HG02981 (cell line): ENCODE measurements around the gene DYNC2LI1.

Source experiments
- ATAC-seq: cut with Tn5 transposase; IDR thresholded peaks from one replicate; pipeline ENCODE4 v1.9.1; 2021; ENCODE audit warnings: mild to moderate bottlenecking, moderate library complexity; ENCODE audit not compliant: unreplicated experiment

DYNC2LI1 gene

DNA sequence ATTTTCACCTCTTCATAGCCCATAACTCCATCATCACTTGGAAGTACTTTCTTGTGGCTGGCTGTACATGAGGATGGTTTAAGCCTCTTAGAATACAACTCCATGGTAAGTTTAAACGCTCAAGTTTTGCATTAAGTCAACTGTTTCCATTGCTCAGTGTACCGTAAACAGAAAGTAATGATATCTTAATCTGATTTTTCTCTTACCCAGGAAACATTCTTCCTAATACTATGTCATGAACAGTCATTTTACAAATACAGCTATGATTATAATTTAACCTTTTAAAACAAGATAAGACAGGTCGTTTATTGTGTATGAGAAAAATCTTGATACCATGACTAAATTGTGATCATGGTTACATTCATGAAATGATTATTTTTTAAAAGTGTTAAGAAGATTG, 11.6 kb upstream of the DYNC2LI1 start:
- ATAC-seq = no peak

DNA sequence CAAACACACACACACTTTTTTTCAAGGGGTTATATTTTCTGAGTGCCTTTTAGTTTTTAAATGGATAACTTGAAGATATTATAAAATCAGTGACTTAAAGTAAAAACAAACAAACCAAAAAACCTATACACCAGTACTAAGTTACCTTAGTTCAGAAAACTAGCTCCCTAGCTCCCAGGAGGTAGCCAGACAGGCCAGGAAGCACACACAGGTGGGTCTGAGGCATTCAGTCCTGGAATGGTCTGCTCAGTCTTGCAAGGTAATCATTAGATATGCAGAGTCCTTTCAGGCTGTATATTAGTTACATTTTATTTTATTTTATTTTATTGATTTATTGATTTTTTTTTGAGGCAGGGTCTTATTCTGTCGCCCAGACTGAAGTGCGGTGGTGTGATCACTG, 10.7 kb upstream of the DYNC2LI1 start:
- ATAC-seq = no peak

DNA sequence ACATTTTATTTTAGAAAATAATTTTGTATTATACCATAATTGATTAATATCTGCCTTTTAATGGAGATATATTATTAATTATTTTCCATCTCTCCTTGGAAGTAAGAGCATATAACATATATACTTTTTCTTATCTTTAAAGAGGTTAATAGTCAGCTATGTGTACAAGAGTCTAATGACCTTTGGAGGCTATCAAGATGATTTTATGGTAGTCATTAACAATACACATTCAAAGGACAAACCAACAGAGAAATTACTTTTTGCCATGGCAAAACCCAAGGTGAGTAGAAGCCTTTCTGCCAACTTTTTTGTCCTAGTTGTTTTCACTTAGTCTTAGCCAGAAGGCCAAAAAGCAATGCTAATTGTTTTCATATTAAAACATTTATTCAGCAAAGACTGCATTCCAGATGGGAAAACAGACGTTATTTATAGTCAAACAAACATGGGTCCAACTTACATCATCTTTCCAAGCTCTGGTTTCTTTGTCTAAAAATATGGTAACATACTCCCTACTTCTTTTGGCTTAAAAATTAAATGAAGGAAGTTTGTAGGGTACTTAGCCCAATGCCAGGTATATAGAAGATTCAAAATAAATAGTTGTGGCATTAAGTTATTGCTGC, 9.6 kb upstream of the DYNC2LI1 start:
- ATAC-seq = no peak

DNA sequence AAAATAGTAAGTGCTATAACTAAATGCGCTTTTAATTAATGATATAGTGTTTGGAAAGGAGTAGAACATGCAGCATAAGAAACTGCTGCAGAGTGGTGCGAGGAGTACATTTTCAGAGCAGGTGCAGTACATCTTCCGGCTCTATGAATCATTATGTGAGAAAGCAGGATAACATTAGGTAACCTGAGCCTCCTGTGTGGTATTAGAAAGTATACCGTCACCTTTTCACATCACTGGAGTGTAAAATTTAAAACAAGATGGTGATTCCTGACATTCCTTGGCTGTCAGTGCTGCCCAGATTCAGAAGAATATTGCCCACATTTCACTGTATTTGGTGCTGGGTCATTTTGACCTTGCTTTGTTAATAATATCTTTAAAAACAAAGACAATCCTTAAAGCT, 7.8 kb upstream of the DYNC2LI1 start:
- ATAC-seq = no peak

DNA sequence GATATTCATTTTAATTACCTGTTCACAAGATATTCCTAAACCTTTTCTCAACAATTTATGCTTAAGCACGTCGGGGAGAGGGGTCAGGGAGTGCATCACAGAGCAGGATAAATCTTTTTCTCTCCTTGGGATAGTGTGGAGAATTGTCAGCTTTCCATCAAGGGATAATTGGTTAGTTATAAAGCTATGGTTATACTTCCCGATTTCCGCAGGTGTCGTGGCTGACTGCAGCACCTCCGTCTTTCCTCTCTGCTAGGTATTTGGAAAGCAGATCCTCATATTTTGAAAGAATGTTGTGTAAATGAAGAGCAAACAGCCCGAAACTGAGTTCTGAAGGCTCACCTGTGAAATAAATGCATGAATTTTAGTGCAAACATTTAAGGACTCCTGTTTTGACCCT, 778 bp downstream of the DYNC2LI1 start:
- no peak for ATAC-seq

DNA sequence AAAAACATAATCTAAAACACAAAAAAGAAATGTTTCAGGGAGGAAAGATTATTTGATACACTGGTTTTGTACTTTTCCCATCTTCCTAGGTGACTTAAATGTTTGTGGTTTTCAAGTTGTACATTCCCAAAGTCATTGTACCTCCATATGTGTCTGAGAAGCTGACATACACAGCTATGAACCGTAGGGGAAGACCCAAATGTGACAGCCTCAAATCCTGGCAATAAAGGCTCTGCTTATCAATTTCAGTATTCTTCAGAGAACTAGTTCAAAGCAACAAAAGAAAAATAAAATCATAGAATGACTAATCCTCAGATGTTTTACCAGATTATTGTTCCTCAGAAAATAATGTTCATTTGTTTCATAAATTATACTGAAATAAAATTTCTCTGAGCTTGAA, 2.5 kb downstream of the DYNC2LI1 start:
- no peak for ATAC-seq

DNA sequence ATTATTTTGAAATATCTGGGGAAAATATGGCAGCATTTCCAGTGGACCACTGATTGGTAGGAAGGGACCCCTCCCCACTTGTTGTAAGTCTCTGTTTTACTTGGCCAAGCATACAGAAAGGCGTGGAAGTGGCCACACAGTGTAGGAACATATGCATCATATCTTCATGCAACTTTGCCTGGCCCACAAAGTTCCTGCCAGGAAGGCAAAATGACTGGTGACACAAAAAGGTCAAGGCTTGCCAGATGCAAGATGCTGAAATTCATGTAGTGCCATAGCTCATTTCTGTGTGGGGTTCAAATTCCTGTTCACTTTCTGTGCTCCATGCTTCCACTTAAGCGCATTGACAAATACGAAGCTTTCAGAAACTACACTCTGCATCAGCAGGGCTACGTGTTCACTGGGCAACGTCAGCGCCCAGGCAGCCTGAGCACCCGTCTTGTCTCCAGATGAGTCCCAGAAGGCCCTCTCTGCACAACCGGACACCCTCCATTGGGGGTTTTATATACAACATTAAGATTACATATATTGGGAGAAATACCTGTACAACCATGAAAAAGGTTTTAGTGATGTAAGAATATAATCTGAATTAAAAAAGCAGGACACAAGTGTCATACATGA, 3.6 kb downstream of the DYNC2LI1 start:
- ATAC-seq = no peak

DNA sequence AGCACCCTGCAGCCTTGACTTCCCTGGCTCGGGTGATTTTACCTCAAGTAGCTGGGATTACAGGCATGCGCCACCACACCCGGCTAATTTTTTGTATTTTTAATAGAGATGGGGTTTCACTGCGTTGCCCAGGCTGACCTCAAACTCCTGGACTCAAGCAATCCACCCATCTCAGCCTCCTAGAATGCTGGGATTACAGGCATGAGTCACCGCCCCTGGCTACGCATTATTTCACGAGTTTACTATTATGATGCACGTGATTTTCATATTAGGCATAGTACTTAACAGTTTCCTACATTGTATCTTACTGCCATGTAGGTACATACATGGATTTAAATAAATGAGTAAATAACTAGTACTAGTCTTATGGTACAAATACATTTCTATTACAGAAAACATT, 4.4 kb downstream of the DYNC2LI1 start:
- ATAC-seq = no peak

DNA sequence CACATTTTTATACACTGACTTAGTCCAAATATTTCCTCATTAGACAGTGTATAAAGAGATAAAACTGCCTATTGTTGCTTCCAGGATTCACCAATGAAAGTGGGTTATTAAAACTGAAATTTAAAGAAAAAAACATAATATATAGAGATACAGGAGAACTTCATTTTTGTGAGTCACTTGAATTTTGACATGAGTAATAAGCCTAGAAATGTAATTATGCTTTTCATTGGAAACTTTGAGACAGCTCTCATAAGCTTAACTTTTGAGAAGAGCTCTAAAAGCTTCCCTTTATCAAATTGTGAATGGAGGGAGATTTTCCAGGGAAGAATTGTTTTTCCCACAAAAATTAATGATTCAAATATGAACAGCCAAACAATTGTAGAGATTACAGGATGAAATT, 14.1 kb downstream of the DYNC2LI1 start:
- no peak for ATAC-seq

DNA sequence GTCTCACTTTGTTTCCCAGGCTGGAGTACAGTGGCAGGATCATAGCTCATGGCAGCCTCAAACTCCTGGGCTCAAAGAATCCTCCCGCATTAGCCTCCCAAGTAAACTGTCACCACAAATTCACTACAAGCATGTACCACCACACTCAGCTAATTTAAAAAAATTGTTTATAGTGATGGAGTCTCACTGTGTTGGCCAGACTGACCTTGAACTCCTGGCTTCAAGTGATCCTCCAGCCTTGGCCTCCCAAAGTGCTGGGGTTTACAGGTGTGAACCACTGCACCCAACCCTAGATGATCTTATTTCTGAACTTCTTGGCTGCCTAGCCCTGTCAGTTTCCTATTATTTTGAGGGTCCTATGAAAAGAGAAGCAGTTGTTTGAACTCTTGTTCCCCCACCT, 14.8 kb downstream of the DYNC2LI1 start:
- ATAC-seq = no peak

DNA sequence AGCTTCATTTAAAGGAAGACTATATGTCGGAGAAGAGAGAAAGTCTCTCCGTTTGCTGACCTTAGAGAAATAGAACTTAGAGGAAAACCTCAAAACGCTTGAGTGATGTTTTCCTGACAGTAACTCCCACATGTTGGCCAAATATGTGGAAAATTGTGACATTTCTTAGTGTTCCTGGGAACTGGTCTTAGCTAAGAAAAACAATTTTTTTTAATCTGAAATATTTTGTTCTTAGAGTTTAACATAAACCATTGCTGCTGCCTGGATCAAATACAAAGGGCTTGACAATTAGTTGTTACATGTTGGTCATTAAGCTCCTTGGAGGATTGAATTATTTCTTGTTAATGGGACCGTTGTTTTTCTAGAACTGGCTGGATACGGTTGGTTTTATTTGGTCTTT, 16.3 kb downstream of the DYNC2LI1 start:
- no peak for ATAC-seq

DNA sequence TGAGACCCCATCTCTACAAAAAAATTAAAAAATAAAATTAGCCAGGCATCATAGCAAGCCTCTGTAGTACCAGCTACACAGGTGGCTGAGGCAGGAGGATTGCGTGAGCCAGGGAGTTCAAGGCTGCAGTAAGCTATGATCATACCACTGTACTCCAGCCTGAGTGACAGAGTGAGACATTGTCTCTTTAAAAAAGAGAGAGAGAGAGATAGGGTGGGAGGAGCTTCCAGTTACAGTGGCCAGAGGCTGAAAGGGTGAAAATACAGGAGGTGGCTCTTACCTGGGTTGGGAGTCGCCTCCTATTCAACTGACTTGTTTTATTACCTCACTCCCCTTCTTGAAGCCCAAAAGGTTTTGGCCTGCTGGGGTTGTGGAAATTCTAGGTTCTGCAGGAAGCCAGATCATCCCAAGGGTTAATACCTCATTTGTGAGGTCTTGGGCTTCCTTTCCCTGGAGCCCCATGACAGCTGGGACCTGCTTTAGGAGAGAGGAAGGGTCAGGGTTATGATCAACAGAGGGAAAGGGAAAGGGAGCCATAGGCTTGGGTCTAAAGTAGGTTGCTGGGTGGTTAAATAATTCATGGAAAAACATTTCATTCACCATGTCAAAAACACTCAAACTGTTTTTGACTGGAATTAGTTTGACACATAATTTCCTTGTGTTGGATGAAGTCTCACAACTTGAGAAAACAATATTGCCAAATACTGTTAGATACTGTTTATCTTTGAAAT, 17.4 kb downstream of the DYNC2LI1 start:
- no peak for ATAC-seq

DNA sequence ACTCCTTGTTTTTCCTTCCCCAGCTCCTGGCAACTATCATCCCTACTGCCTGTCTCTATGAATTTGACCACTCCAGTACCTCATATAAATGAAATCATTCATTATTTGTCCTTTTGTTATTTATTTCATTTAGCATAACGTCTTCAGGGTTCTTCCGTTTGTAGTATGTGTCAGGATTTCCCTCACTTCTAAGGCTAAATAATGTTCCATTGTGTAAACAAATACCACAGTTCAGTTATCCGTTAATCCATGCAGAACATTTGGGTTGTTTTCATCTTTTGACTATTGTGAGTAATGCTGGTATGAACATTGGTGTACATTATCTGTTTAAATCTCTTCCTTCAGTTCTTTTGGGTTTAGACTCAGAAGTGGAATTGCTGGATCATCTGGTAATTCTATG, 18.8 kb downstream of the DYNC2LI1 start:
- ATAC-seq = no peak

DNA sequence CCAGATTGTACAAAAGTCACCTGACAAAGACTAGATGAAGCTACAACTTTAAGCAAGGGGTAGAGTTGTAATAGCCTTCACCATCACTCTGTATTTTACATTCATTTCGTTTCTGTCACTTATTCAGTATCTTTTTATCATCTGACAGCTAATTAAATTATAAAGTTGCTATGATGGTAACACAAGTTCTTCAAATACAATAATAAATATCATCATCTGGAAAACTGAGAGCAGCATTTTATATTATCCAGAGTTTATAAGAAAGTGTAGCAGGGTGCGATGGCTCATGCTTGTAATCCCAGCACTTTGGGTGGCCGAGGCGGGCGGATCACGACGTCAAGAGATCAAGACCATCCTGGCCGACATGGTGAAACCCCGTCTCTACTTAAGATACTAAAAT, 21.1 kb downstream of the DYNC2LI1 start:
- no peak for ATAC-seq

DNA sequence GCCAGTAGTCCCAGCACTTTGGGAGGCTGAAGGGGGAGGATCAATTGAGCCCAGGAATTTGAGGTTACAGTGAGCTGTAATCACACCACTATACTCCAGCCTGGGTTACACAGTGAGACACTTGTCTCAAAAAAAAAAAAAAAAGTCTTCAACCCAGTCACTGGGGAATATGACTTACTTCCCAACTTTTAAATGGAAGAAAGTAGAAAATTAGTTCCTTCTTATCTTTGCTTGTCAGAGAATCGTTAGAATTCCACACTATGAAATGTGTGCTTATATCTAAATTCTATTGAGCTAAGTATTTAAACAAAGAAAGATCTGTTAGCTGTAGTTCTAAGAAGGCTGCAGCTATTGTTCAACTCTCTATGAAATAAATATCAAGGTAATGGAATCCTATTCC, 22.4 kb downstream of the DYNC2LI1 start:
- ATAC-seq = no peak

DNA sequence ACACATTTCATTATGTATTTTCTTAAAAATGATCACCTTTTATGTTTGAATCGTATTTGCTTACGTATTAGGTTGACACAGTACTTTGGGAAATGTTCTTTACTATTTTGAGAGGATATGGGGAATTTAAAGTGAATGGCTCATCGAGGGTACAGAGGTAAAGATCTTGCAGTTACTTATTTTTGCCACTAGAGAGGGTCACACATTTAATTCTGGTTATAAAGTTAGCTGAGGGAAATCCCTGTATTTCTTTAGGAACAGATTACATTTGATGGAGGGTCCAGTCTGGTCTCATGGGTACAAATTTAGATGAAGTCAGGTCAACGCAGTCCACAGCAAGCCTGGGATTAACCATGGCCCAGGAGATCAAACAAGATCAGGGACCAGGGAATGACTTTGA, 24.5 kb downstream of the DYNC2LI1 start:
- ATAC-seq = no peak

DNA sequence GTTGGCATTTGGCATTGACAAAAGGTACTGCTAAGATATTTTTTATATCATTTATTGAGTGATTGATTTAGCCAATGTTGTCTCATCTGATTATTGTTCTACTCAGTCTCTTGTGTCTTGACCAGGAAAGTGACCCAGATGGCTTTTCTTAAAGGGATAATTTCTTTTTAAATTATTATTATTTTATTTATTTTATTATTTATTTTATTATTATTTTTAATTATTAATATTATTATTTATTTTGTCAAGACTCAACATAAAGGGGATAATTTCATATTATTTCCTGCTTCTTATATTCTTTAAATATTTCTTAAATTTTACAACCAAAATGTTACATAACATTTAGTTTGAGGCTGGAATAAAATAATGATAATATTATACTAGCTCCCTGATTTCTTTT, 27.1 kb downstream of the DYNC2LI1 start:
- no peak for ATAC-seq

DNA sequence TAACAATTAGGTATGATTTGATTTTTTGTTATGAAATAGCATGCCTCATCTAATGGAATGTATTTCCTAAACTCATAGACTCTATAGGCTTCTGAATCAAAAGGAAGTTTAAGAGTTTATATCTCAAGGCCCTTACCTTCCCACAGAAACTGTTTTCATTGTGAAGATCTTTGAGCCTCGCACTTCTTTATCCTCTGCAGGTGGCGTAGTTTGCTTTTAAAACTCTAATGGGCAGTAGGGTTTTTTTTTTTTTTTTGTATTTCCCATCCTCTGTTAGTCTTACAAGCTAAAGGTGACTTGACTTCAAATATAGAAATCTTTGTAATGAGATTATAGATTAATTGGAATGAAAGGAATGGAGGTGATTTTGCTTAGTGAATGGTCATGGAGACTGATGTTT, 28.3 kb downstream of the DYNC2LI1 start:
- no peak for ATAC-seq

DNA sequence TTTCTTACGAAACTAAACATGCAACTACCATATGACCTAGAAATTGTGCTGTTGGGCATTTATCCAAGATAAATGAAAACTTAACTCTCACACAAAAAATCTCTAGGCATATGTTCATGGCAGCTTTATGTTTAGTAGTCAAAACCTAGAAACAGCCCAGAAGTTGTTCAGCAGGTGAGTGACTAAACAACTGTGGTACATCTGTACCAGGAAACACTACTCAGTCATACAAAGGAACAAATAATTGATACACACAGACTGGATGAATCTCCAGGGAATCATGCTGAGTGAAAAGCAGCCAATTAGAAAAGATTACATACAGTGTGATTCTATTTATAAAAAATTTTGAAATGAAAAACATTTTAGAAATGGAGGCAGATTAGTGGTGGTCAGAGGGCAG, 29.3 kb downstream of the DYNC2LI1 start:
- ATAC-seq = no peak

DNA sequence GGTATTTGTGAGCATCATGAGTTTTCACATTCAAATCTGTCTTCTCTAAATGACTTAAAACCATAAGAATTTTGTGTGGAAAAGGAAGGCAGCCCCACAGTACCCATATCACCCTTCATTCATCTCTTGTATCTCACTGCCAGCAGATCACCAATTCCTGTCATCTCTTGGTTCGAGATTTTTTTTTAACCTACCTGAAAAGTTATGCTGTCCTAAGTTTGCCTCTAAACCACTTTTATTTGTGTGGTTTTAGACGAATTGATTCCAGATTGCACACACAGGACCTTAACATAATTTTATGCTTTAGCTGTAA, 32.8 kb downstream of the DYNC2LI1 start:
- no peak for ATAC-seq

DNA sequence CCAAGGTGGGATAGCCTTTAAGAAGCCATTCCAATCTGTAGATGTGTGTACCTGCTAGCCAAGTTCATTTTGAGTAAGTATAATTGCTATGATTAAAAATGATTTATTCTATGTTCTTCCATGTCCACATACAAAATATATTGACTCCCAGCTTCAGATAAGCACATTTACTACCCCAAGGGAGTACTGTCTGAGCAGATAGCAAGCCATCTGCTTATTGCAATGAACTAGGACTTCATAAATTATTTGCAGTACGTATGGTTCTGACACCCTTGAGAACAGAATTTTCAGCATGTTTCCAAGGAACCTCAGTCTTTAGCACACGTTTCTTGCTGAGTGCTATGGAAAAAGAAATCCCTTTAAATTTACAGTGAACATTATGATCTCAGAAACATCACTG, 36.6 kb downstream of the DYNC2LI1 start:
- ATAC-seq = no peak

DNA sequence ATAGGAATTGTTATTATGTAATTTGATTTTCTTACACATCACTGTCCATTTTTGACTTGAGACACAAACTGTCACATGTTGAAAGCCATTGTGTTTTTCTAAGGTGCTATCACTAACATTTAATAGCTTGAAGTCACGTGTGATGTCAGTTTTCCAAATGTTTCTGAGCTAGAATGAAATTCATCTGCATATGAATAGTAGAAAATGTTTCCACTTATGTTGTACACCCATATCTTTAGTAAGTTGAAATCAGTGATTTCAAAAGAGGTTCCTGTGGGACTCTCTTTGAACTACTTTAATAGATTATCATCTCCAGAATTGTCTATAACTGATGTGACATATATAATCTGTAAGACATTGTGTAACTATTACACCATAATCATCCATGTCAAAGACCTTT, 37.0 kb downstream of the DYNC2LI1 start:
- no peak for ATAC-seq

DNA sequence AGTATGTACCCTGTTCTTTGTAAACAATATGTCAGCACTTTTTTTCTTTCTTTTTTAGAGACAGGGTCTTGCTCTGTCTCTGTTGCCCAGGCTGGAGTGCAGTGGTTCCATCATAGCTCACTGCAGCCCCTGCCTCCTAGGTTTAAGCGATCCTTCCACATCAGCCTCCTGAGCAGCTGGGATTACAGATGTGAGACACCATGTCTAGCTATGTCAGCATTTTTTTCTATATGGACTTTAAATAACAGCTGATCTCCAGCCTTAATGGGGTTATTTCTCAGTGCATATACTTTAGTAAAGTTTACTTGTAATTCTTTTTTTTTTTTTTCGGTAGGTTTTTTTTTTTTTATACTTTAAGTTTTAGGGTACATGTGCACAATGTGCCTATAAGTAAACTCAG, 38.2 kb downstream of the DYNC2LI1 start:
- no peak for ATAC-seq
